CD14-positive monocyte (primary cell): Measurements from ENCODE around the gene SRPK2. TPM values are rescaled to one million over a fixed set of nuclear protein-coding genes. Genes with fewer than 3 reads are reported as not detected.

ENCODE experiments used
- DNase-seq, 3 donors: peaks; one replicate each; pipeline ENCODE4 v3.0.0-alpha.2; 2011 to 2022
- H2AFZ ChIP-seq: 2 replicates; pipeline ENCODE4 v1.6.0; 2012; ENCODE audit warnings: mild to moderate bottlenecking, low read depth, low read length, inconsistent platforms; ENCODE audit not compliant: insufficient read depth, poor library complexity, severe bottlenecking
- H3K27ac ChIP-seq, 2 donors: 1 replicate in 1 of 2; 2 replicates in 1 of 2; pipeline ENCODE4 v1.5.1; 2012 to 2013; ENCODE audit warnings: low read length in 2 of 2, control low read depth in 1 of 2, inconsistent platforms in 1 of 2, low read depth in 1 of 2, mild to moderate bottlenecking in 1 of 2
- H3K27me3 ChIP-seq, 2 donors: one replicate each; pipeline versions ENCODE4 v1.6.0 to v1.6.1; 2011 to 2013; ENCODE audit warnings: low read length in 2 of 2; ENCODE audit not compliant: control insufficient read depth in 2 of 2, insufficient read depth in 2 of 2
- H3K36me3 ChIP-seq, 2 donors: replicated peaks in 1 of 2; 1 replicate in 1 of 2; 2 replicates in 1 of 2; pipeline versions ENCODE4 v1.5.1 to v1.6.1; 2012 to 2013; ENCODE audit warnings: low read length in 2 of 2, control low read depth in 1 of 2, inconsistent platforms in 1 of 2, mild to moderate bottlenecking in 1 of 2; ENCODE audit not compliant: insufficient read depth in 2 of 2, control insufficient read depth in 1 of 2
- H3K4me1 ChIP-seq, 2 donors: 1 replicate in 1 of 2; 2 replicates in 1 of 2; pipeline versions ENCODE4 v1.5.1 to v1.6.1; 2012 to 2013; ENCODE audit warnings: low read length in 2 of 2, control low read depth in 1 of 2, inconsistent platforms in 1 of 2, mild to moderate bottlenecking in 1 of 2, moderate library complexity in 1 of 2; ENCODE audit not compliant: insufficient read depth in 2 of 2, control insufficient read depth in 1 of 2
- H3K4me2 ChIP-seq: replicated peaks from 2 replicates; pipeline ENCODE3; 2012; ENCODE audit warnings: low read length, moderate library complexity, mild to moderate bottlenecking; ENCODE audit not compliant: poor library complexity, severe bottlenecking; ENCODE audit errors: extremely low read depth
- H3K4me3 ChIP-seq, 3 experiments: fragments of 200-600 bp in 1 of 3; sonication (generic) in 1 of 3; replicated peaks in 1 of 3; 1 replicate in 2 of 3; 2 replicates in 1 of 3; pipeline ENCODE4 v1.5.1; 2011 to 2013; ENCODE audit warnings: low read length in 3 of 3, mild to moderate bottlenecking in 3 of 3, control low read depth in 2 of 3, low read depth in 2 of 3, inconsistent platforms in 1 of 3, moderate library complexity in 1 of 3
- H3K79me2 ChIP-seq: 2 replicates; pipeline ENCODE4 v1.6.0; 2012; ENCODE audit warnings: mild to moderate bottlenecking, control low read depth, inconsistent platforms, low read length, moderate library complexity; ENCODE audit not compliant: insufficient read depth
- H3K9ac ChIP-seq: 2 replicates; pipeline ENCODE4 v1.6.0; 2017; ENCODE audit warnings: low read length, mild to moderate bottlenecking; ENCODE audit not compliant: insufficient read depth, poor library complexity, severe bottlenecking
- H3K9me3 ChIP-seq, 2 donors: replicated peaks in 1 of 2; 1 replicate in 1 of 2; 2 replicates in 1 of 2; pipeline versions ENCODE4 v1.5.1 to v1.6.1; 2012 to 2013; ENCODE audit warnings: low read length in 2 of 2, control low read depth in 1 of 2; ENCODE audit not compliant: control insufficient read depth in 1 of 2, insufficient read depth in 1 of 2
- H4K20me1 ChIP-seq: 2 replicates; pipeline ENCODE4 v1.6.0; 2012; ENCODE audit warnings: mild to moderate bottlenecking, low read length, control low read depth, moderate library complexity; ENCODE audit not compliant: insufficient read depth
- H3K27ac Mint-ChIP-seq, 7 donors: one replicate each; pipeline ENCODE4 v1.8.0; 2020; ENCODE audit warnings: mild to moderate bottlenecking in 7 of 7, mixed read lengths in 7 of 7, moderate library complexity in 6 of 7, inconsistent platforms in 2 of 7
- H3K27me3 Mint-ChIP-seq, 3 donors: one replicate each; pipeline ENCODE4 v1.8.0; 2021 to 2022; ENCODE audit warnings: low read depth in 3 of 3, mild to moderate bottlenecking in 3 of 3, mixed read lengths in 3 of 3, moderate library complexity in 3 of 3, inconsistent platforms in 1 of 3
- H3K36me3 Mint-ChIP-seq, 2 donors: one replicate each; pipeline ENCODE4 v1.8.0; 2020; ENCODE audit warnings: mixed read lengths in 2 of 2, inconsistent platforms in 1 of 2, mild to moderate bottlenecking in 1 of 2
- H3K4me1 Mint-ChIP-seq: one replicate; pipeline ENCODE4 v1.8.0; 2020; ENCODE audit warnings: mild to moderate bottlenecking, mixed read lengths
- H3K4me3 Mint-ChIP-seq, 2 donors: one replicate each; pipeline ENCODE4 v1.8.0; 2020; ENCODE audit warnings: mild to moderate bottlenecking in 2 of 2, mixed read lengths in 2 of 2, moderate library complexity in 1 of 2
- H3K9me3 Mint-ChIP-seq, 7 donors: one replicate each; pipeline ENCODE4 v1.8.0; 2020 to 2022; ENCODE audit warnings: mixed read lengths in 7 of 7, mild to moderate bottlenecking in 6 of 7, moderate library complexity in 6 of 7, inconsistent platforms in 2 of 7
- CTCF ChIP-seq: fragments of 200-600 bp; IDR thresholded peaks from one replicate; pipeline ENCODE4 v1.8.0; 2022; ENCODE audit warnings: antibody characterized with exemption, mild to moderate bottlenecking
- WGBS: methylation state at CpG from one replicate; pipeline ENCODE4 v1.1.5; 2013; ENCODE audit warnings: missing lambda C conversion rate; ENCODE audit not compliant: insufficient coverage; 5-methylcytosine and 5-hydroxymethylcytosine counted together
- intact Hi-C, 2 donors: fragments of 100-400 bp; cut with micrococcal nuclease; formaldehyde crosslinking; loops; one replicate each; pipeline versions ENCODE4 v1.15.0 to v1.15.1; 2023
- polyA plus RNA-seq, 3 donors: library from polyadenylated mRNA; depleted of rRNA in 1 of 3; unstranded in 2 of 3; stranded (reverse) in 1 of 3; fragments of 300-500 nt in 2 of 3; fragments of >200 nt in 1 of 3; fragmentation: Illumina TruSeq in 2 of 3; gene quantifications; 1 replicate in 2 of 3; 2 replicates in 1 of 3; pipeline ENCODE4 v1.2.3, GENCODE V29; 2012 to 2021

Gene SRPK2
- polyA plus RNA-seq, 3 donors, result 12.6 to 37.7 (median 30.0) TPM

- Histone ChIP-seq H3K9ac (no peak overlapping the region), H3K4me3 (no peak overlapping the region), H3K4me2 (no peak overlapping the region), H3K27me3 (no peaks in the 10 kb centered on the region), H3K9me3 (no peaks in the 10 kb centered on the region), H3K27ac (no peak overlapping the region), H3K4me1 (peaks cover 5 to 7% of the 10 kb centered on the region in 2 donors), H2AFZ (no peak overlapping the region), H3K36me3 (no peaks in the 10 kb centered on the region), H4K20me1 (no peaks in the 10 kb centered on the region), H3K79me2 (no peaks in the 10 kb centered on the region)
- Mint-ChIP-seq H3K27me3 (peaks cover 0 to 3% (median 2%) of the 10 kb centered on the region in 3 donors), H3K4me3 (no peak overlapping the region), H3K27ac (no peak overlapping the region), H3K36me3 (no peaks in the 10 kb centered on the region), H3K9me3 (peaks cover 0 to 4% (median 0%) of the 10 kb centered on the region in 7 donors), H3K4me1 (peaks cover 11% of the 10 kb centered on the region)
- intact Hi-C loops, result no loop called here
- DNase-seq, result no peak
- TF ChIP-seq CTCF, result no peak
- WGBS, result 95% methylated on average over 3 of the region's 3 CpGs
Measured at GRCh38 chr7:105399043-105399725, 10.5 kb upstream of the SRPK2 start.

GRCh38 chr7:105396566-105396965, 7.8 kb upstream of the SRPK2 start:
- no peaks in the 10 kb centered on the region for H3K9me3 ChIP-seq
- no peaks in the 10 kb centered on the region for H3K79me2 ChIP-seq
- Mint-ChIP-seq H3K27me3 (peaks cover 1 to 9% (median 2%) of the 10 kb centered on the region in 3 donors), H3K4me1 (peaks cover 7% of the 10 kb centered on the region), H3K4me3 (no peak overlapping the region), H3K27ac (no peak overlapping the region), H3K9me3 (peaks cover 0 to 3% (median 0%) of the 10 kb centered on the region in 7 donors), H3K36me3 (no peaks in the 10 kb centered on the region)
- no peaks in the 10 kb centered on the region for H3K36me3 ChIP-seq
- TF ChIP-seq CTCF, result no peak
- no peak for DNase-seq
- intact Hi-C loops, result no loop called here
- H3K4me3 ChIP-seq, result no peak overlapping the region
- no peak overlapping the region for H3K27ac ChIP-seq
- H4K20me1 ChIP-seq, result no peaks in the 10 kb centered on the region
- WGBS, result 82% methylated on average over 3 of the region's 3 CpGs
- no peak overlapping the region for H3K9ac ChIP-seq
- peaks cover under 1 to 3% of the 10 kb centered on the region in 2 donors for H3K4me1 ChIP-seq
- no peaks in the 10 kb centered on the region for H3K27me3 ChIP-seq
- H3K4me2 ChIP-seq, result no peak overlapping the region
- no peak overlapping the region for H2AFZ ChIP-seq
